IPS-18a (cell line): Measurements from ENCODE around the gene DGKZ.

Experiments used
- H3K27ac ChIP-seq: one replicate; pipeline ENCODE4 v1.5.1; 2013; ENCODE audit warnings: low read length
- H3K27me3 ChIP-seq: one replicate; pipeline ENCODE4 v1.6.1; 2013; ENCODE audit warnings: mild to moderate bottlenecking, low read length; ENCODE audit not compliant: control insufficient read depth, insufficient read depth
- H3K36me3 ChIP-seq: one replicate; pipeline ENCODE4 v1.6.1; 2013; ENCODE audit warnings: low read depth, low read length; ENCODE audit not compliant: control insufficient read depth
- H3K4me1 ChIP-seq: one replicate; pipeline ENCODE4 v1.6.1; 2013; ENCODE audit warnings: low read depth, low read length; ENCODE audit not compliant: control insufficient read depth
- H3K4me3 ChIP-seq: one replicate; pipeline ENCODE4 v1.5.1; 2013; ENCODE audit warnings: low read length
- H3K9ac ChIP-seq: one replicate; pipeline ENCODE4 v1.6.1; 2013; ENCODE audit warnings: mild to moderate bottlenecking, low read length, moderate library complexity
- H3K9me3 ChIP-seq: one replicate; pipeline ENCODE4 v1.6.1; 2013; ENCODE audit warnings: low read depth, low read length; ENCODE audit not compliant: control insufficient read depth

Gene DGKZ

DNA sequence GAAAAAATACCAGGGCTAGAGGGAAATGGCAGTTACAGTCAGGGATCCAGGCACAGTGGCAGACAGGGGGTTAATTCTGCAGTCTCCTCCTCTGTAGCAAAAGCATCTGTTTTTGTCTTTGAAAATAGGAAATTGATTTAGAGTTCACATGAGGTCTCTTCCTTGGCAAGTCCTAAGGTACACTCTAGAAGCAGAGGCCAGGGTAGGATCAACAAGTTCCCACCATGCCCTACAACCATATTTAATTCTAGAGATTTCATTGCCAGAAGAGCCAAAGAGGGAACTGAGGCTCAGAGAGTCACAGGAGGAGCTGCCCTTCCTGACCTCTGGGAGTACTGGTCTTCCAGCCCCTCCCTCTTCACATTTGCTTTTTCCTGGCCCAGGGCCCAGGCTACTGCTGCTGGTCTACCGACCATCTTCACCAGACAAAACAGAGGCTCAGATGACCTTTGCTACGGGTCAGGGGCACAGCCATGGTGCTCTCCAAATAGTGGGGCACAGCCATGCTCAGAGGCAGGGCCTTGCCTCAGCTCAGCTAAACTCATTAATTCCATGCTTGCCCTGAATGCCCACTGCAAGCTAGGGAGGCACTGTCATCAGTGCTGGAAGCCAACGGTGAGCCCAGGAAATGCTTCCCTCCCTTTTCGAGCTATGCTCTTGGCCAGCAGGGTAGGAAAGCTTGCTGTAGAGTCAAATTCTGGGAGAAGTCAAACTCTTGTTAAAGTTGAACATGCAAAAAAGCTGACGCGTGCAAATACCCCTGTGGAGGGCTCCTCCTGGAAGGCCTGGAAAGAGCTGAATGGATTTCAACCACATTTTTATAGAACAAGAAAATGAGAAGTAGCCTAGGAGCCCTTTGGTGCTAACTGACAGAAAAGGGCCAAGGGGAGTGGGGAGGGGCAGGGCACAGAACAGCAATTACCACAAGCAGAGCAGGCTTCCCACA is 56.0 kb downstream of the DGKZ start:
- Histone ChIP-seq H3K9me3 (no peaks in the 10 kb centered on the region), H3K27me3 (no peaks in the 10 kb centered on the region), H3K4me3 (no peak overlapping the region), H3K36me3 (peaks cover 11% of the 10 kb centered on the region), H3K4me1 (no peaks in the 10 kb centered on the region), H3K9ac (no peak overlapping the region), H3K27ac (no peak overlapping the region)

DNA sequence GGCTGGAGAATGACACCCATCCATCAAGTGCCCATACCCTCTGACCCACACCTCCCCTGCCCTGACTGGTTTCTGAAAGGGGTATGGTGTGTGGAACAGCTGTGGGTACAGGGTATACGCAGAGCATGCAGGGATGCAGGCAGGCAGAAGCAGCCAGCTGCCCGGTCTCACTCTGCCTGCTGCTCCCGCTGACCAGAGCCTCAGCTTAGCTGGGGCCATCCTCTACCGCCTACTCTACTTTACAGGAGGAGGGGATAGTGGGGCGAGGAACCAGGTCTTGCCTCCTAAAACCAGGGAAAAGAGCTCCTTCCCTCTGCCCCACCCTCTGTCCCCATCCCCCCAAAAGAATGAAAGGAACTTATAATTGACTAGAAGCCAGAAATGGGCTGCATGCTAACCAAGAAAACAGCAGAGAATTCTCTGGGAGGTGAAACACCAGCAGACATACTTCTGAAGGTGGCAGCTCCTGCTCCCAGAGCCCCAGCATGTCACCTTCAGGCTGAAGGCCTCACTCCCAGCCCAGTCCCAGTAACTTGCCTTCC is 57.3 kb downstream of the DGKZ start:
- Histone ChIP-seq H3K4me3 (no peak overlapping the region), H3K4me1 (no peaks in the 10 kb centered on the region), H3K27ac (no peak overlapping the region), H3K36me3 (peaks cover 22% of the 10 kb centered on the region), H3K27me3 (no peaks in the 10 kb centered on the region), H3K9ac (no peak overlapping the region), H3K9me3 (no peaks in the 10 kb centered on the region)

DNA sequence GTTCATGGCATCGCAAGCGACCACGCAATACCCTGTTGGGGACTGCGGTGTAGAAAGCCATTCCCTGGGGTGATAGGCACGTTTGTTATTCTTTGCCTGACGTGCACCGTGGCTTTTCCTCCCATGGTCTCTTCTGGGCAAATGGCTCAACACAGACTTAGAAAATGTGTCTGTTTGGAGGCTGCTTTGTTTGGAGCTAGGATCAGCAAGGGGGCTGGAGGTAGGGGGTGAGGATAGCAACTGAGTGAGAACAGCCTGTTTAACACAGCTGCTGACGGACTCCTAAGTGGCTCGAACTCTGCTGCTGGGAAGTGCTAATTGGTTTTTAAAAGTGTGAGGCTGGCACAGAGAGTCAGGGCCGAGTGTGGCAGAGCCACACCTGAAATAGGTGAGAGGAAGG is 60.4 kb downstream of the DGKZ start:
- H3K27me3 ChIP-seq: no peaks in the 10 kb centered on the region
- no peaks in the 10 kb centered on the region for H3K9me3 ChIP-seq
- no peaks in the 10 kb centered on the region for H3K4me1 ChIP-seq
- H3K36me3 ChIP-seq: peaks cover 25% of the 10 kb centered on the region
- H3K9ac ChIP-seq: no peak overlapping the region
- H3K4me3 ChIP-seq: no peak overlapping the region
- H3K27ac ChIP-seq: no peak overlapping the region

DNA sequence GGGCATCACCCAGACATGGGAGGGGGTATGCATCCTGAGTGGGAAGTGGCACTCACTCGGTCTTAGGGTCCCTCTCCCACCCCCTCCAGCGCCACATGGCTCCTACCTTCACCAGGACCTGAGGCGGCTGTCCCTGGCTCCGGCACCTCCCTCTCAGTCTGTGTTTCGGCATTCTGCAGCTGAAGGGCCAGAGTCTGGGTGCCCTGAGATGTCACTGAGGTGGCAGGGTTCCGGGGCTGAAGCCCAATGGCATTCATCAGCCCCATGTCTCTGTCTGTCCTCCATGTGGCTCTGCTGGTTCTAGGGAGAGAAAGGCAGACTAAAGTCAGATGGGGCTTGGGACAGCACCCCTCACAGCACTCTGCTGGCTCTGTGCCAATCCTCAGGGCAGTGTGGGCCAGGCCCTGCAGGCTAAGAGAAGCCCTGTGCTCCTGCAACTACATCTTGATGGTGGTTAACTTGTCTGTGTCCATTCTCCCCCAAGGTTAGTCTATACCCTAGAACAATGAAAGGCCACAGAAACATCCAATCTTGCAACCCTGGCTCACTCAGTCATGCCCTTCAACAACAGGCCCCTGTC is 61.2 kb downstream of the DGKZ start:
- Histone ChIP-seq H3K36me3 (peaks cover 29% of the 10 kb centered on the region), H3K4me1 (no peaks in the 10 kb centered on the region), H3K4me3 (no peak overlapping the region), H3K27me3 (no peaks in the 10 kb centered on the region), H3K27ac (no peak overlapping the region), H3K9me3 (no peaks in the 10 kb centered on the region), H3K9ac (no peak overlapping the region)

DNA sequence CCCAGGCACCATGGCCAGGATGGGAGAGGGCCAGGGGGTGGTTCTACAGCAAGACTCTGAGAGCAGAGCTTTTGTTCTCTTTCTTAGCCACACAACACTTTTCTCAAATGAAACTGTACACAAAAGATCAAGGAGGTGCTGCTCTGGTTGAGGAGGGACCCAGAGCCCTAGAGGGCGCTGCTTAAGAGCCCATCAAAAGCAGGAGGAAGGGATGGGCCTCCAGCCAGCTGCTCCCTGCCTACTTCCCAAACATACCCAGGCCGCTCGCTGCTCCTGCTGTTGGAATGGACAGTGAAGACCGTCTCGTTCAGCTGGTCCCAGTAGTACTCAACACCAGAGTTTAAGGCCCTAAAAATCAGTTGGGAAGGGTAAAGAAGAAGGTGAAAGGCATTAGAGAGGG is 62.8 kb downstream of the DGKZ start:
- no peaks in the 10 kb centered on the region for H3K27me3 ChIP-seq
- peaks cover 29% of the 10 kb centered on the region for H3K36me3 ChIP-seq
- H3K4me1 ChIP-seq: no peaks in the 10 kb centered on the region
- H3K4me3 ChIP-seq: no peak overlapping the region
- no peak overlapping the region for H3K9ac ChIP-seq
- no peak overlapping the region for H3K27ac ChIP-seq
- H3K9me3 ChIP-seq: no peaks in the 10 kb centered on the region

DNA sequence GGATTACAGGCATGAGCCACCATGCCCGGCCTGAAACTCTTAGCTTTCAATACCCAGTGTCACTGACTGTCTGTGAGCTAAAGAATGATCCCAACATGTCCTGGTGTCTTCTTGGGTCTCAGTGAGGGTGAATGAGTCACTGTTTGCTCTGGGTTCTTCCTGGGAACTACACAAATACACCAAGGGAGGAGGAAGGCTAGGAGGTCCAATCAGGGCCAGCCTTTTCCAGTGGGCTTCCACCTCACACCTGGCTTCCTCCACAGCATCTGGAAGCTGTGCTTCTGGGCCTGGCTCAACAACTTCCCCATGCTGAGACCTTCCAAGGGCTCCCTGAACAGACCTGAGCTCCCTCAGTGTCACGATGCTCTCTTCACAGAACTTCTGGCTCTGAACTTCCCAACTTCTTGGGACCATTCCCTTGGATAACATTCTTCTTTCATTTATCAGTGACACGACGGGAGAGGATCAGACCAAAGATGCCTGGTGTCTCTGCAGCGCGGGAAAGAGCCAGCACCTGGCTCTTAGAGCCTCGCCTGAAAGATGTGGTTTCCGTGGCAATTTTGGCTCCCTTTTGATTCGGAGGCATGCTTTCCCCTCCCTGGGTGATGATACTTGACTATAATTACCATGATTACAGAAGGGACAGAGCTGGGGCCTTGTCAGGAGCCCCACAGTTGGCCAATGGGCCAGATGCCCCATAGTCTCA is 66.7 kb downstream of the DGKZ start:
- peaks cover 21% of the 10 kb centered on the region for H3K36me3 ChIP-seq
- H3K9me3 ChIP-seq: no peaks in the 10 kb centered on the region
- H3K4me3 ChIP-seq: no peak overlapping the region
- no peaks in the 10 kb centered on the region for H3K27me3 ChIP-seq
- H3K9ac ChIP-seq: no peak overlapping the region
- H3K27ac ChIP-seq: no peak overlapping the region
- peaks cover 7% of the 10 kb centered on the region for H3K4me1 ChIP-seq

DNA sequence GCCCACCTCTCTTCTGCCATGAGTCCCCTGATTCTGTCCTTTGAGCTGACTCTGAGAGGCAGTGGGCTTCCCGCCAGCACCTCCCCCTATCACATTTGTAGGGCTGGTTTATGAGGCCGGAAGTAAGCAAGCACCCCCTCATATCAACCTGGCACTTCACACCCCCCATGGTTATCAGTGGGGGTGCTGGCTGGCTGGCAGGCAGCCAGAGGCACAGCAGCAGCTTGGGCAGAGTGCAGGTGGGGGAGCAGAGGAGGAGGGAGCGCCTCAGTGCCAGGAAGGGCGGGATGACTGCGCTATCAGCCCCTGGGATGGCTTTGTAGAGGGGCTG is 67.2 kb downstream of the DGKZ start:
- H3K9ac ChIP-seq: no peak overlapping the region
- no peaks in the 10 kb centered on the region for H3K9me3 ChIP-seq
- H3K27ac ChIP-seq: no peak overlapping the region
- no peak overlapping the region for H3K4me3 ChIP-seq
- H3K4me1 ChIP-seq: peaks cover 7% of the 10 kb centered on the region
- H3K27me3 ChIP-seq: no peaks in the 10 kb centered on the region
- H3K36me3 ChIP-seq: peaks cover 18% of the 10 kb centered on the region

DNA sequence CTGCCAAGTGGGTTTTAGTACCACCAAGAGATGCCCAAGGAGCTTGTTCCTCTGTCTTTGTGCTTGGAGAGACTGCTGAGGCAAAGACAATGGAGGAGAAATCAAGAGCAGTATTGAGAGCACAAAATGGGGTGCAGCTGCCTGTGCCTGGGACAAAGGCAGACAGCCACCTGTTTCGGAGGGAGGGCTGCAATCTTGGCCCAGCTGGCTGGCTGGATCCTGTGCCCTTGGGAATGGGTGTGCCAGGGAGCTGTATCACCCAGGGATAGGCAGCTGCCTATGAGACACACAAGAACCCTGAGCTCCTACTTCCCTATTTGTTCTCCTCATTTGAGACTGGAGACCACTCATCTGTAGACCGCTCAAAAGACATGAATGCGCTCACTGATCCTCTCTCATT is 67.6 kb downstream of the DGKZ start:
- H3K27me3 ChIP-seq: no peaks in the 10 kb centered on the region
- no peaks in the 10 kb centered on the region for H3K9me3 ChIP-seq
- no peak overlapping the region for H3K27ac ChIP-seq
- H3K4me3 ChIP-seq: no peak overlapping the region
- H3K36me3 ChIP-seq: peaks cover 14% of the 10 kb centered on the region
- H3K9ac ChIP-seq: no peak overlapping the region
- H3K4me1 ChIP-seq: peaks cover 7% of the 10 kb centered on the region

DNA sequence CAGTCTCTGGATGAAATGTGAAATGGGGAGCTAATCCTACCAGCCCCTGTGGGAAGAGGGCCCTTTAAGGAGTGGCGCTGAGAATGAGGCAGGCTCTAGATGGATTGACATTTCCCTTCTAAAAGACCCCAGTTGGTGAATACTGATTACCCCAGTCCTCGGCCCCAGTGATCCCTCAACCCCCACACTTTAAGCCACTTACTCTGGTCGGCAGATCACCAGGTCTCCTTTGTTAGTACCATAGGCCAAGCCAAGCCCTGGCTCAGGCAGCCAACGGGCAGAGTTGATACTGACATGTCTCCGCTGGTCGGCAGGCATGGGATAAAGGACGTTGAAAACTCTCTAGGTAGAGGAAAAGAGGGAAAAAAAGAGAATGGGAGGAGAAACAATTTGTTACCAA is 70.4 kb downstream of the DGKZ start:
- H3K9ac ChIP-seq: no peak overlapping the region
- no peaks in the 10 kb centered on the region for H3K27me3 ChIP-seq
- peaks cover 7% of the 10 kb centered on the region for H3K4me1 ChIP-seq
- H3K4me3 ChIP-seq: no peak overlapping the region
- no peaks in the 10 kb centered on the region for H3K9me3 ChIP-seq
- peaks cover 20% of the 10 kb centered on the region for H3K36me3 ChIP-seq
- H3K27ac ChIP-seq: no peak overlapping the region

DNA sequence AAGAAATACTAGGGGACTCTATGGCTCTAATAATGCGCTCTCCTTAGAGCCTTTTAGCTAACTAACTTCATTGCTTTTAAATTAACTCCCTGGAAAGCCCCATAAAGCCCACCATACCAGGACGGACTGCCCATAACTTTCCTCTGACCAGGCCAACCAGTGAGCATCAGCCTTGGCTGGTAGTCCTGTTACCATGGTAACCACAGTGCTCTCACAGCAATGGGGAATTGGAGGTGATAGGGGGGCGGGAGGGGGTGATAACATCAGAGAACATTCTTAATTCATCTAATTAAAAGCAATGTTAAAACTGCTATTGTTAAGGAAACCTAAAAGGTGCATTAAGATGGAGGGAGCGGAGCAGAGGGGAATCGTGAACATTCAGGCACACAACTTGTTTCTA is 71.5 kb downstream of the DGKZ start:
- no peak overlapping the region for H3K27ac ChIP-seq
- H3K9ac ChIP-seq: no peak overlapping the region
- H3K27me3 ChIP-seq: no peaks in the 10 kb centered on the region
- H3K9me3 ChIP-seq: no peaks in the 10 kb centered on the region
- H3K4me3 ChIP-seq: no peak overlapping the region
- peaks cover 16% of the 10 kb centered on the region for H3K36me3 ChIP-seq
- peaks cover 7% of the 10 kb centered on the region for H3K4me1 ChIP-seq

DNA sequence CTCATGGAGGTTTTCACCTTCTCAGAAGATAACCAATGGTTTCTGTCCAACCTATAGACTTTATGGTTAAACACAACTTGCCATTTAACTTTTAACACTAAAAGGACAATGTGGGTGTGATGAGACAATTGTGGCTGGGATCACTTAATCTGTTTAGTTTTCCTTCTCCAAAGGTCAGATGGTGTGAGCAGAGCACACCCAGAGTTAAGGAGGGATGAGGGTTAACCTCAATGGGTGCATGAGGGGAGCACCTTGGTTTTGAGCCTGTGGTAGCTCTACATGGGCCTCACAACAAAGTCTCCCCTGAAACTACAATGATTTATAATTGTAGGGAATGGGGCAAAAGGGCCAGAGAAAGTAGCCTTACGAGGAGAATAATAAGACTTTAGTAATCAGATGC is 73.2 kb downstream of the DGKZ start:
- H3K9ac ChIP-seq: no peak overlapping the region
- peaks cover 11% of the 10 kb centered on the region for H3K36me3 ChIP-seq
- H3K27me3 ChIP-seq: no peaks in the 10 kb centered on the region
- no peak overlapping the region for H3K4me3 ChIP-seq
- no peaks in the 10 kb centered on the region for H3K9me3 ChIP-seq
- H3K27ac ChIP-seq: no peak overlapping the region
- peaks cover 7% of the 10 kb centered on the region for H3K4me1 ChIP-seq
